IPS-20b (cell line): ENCODE measurements around the gene FAM131A.

Source experiments
- H3K27ac ChIP-seq: one replicate; pipeline ENCODE4 v1.5.1; 2013; ENCODE audit warnings: low read length
- H3K27me3 ChIP-seq: 2 replicates; pipeline ENCODE4 v1.6.1; 2013; ENCODE audit warnings: mild to moderate bottlenecking, low read length, inconsistent platforms; ENCODE audit not compliant: insufficient read depth
- H3K36me3 ChIP-seq: 2 replicates; pipeline ENCODE4 v1.6.1; 2013; ENCODE audit warnings: low read depth, mild to moderate bottlenecking, inconsistent platforms, low read length, moderate library complexity; ENCODE audit not compliant: insufficient read depth
- H3K4me1 ChIP-seq: 2 replicates; pipeline ENCODE4 v1.6.1; 2013; ENCODE audit warnings: mild to moderate bottlenecking, control low read depth, inconsistent platforms, low read length, moderate library complexity; ENCODE audit not compliant: insufficient read depth
- H3K4me3 ChIP-seq: 2 replicates; pipeline ENCODE4 v1.5.1; 2013; ENCODE audit warnings: mild to moderate bottlenecking, low read length, inconsistent platforms
- H3K9ac ChIP-seq: 2 replicates; pipeline ENCODE4 v1.6.1; 2013; ENCODE audit warnings: low read depth, mild to moderate bottlenecking, inconsistent platforms, low read length, moderate library complexity
- H3K9me3 ChIP-seq: 2 replicates; pipeline ENCODE4 v1.6.1; 2013; ENCODE audit warnings: mild to moderate bottlenecking, low read depth, low read length, inconsistent platforms; ENCODE audit not compliant: insufficient read depth

The FAM131A gene, protein sequence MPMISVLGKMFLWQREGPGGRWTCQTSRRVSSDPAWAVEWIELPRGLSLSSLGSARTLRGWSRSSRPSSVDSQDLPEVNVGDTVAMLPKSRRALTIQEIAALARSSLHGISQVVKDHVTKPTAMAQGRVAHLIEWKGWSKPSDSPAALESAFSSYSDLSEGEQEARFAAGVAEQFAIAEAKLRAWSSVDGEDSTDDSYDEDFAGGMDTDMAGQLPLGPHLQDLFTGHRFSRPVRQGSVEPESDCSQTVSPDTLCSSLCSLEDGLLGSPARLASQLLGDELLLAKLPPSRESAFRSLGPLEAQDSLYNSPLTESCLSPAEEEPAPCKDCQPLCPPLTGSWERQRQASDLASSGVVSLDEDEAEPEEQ

DNA sequence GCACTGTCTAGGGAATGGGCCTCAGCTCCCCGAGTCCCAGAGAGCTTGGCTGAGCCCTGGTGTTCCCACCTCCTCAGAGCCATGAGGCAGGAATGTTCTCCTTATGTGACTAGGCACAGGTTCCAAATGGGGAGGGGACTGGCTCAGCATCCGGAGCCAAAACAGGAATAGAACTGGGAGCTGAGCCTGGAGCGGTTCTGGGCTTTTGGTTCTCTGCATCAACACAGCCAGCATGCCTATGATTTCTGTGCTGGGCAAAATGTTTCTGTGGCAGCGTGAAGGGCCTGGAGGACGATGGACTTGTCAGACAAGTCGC, at the start of gene FAM131A:
FAM131A (plus strand) TSS at position 202 of the 316 bp plus-strand sequence; CDS start at position 233, 31 bp downstream.
- Histone ChIP-seq H3K4me1 (peaks cover 15% of the 10 kb centered on the region), H3K9ac (peak within 1 kb of the TSS; percentile 86), H3K27me3 (no peaks in the 10 kb centered on the region), H3K9me3 (no peaks in the 10 kb centered on the region), H3K36me3 (peaks cover 33% of the 10 kb centered on the region), H3K27ac (peak within 1 kb of the TSS; percentile 8), H3K4me3 (peak within 1 kb of the TSS; percentile 93)

DNA sequence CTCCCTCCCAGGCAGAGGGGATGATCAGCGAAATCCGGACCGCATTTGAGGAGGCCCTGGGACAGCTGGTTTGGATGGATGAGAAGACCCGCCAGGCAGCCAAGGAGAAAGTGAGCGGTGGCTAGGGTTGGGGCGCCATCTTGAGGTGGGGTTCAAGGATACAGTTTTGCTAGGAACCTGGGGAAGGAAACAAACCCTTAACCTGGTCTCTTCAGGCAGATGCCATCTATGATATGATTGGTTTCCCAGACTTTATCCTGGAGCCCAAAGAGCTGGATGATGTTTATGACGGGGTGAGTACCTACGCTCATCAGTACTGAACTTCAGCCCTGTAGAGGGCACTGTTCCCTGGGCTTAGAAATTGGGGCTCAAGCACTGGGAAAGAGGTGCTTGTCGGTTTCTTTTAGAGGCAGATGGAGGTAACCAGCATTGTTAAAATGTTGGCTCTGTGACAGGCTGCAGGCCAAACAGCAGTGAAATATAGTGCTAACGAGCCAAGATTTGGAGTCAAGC, 47.9 kb upstream of the FAM131A start:
- H3K9me3 ChIP-seq = no peaks in the 10 kb centered on the region
- H3K36me3 ChIP-seq = no peaks in the 10 kb centered on the region
- H3K27ac ChIP-seq = no peak overlapping the region
- H3K27me3 ChIP-seq = no peaks in the 10 kb centered on the region
- no peak overlapping the region for H3K9ac ChIP-seq
- no peak overlapping the region for H3K4me3 ChIP-seq
- no peaks in the 10 kb centered on the region for H3K4me1 ChIP-seq

DNA sequence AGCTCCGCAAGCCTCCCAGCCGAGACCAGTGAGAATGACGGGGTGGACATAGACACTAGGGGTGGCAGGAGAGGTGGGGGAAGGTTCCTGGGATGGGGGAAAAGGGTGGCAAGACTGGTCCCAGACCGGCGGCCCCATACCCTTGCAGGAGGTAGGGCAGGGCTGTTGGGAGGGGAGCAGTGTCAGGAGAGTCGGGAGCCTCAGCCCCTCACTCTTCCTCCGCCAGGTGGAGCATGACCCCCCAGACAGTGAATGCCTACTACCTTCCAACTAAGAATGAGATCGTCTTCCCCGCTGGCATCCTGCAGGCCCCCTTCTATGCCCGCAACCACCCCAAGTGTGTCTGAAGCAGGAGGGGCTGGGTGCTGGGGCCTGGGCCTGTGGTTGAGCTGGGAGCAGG, 47.1 kb upstream of the FAM131A start:
- H3K27ac ChIP-seq = no peak overlapping the region
- no peak overlapping the region for H3K9ac ChIP-seq
- H3K36me3 ChIP-seq = no peaks in the 10 kb centered on the region
- no peaks in the 10 kb centered on the region for H3K9me3 ChIP-seq
- H3K4me3 ChIP-seq = no peak overlapping the region
- H3K27me3 ChIP-seq = no peaks in the 10 kb centered on the region
- H3K4me1 ChIP-seq = no peaks in the 10 kb centered on the region

DNA sequence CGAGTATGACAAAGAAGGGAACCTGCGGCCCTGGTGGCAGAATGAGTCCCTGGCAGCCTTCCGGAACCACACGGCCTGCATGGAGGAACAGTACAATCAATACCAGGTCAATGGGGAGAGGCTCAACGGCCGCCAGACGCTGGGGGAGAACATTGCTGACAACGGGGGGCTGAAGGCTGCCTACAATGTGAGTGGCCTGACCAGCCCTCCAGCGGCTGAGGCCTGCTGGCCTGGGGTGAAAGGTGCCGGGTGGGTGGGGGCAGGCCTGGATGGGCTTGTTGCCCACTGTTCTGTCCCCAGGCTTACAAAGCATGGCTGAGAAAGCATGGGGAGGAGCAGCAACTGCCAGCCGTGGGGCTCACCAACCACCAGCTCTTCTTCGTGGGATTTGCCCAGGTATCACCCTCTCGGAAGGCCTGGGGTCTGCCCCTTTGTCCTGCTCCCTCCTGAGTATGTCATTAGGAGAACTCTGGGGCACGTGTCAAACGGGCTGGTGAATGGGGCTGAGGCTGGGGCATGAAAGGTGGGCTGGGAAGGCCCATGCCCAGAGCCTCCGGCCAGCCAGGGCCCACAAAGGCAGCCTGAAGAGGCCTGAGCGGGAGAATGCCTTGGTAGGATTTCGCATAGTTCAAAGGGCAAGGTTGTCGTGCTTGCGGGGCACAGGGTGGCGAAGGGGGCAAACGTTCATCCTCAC, 46.2 kb upstream of the FAM131A start:
- Histone ChIP-seq H3K4me3 (no peak overlapping the region), H3K27me3 (no peaks in the 10 kb centered on the region), H3K36me3 (no peaks in the 10 kb centered on the region), H3K4me1 (no peaks in the 10 kb centered on the region), H3K27ac (no peak overlapping the region), H3K9me3 (no peaks in the 10 kb centered on the region), H3K9ac (no peak overlapping the region)

DNA sequence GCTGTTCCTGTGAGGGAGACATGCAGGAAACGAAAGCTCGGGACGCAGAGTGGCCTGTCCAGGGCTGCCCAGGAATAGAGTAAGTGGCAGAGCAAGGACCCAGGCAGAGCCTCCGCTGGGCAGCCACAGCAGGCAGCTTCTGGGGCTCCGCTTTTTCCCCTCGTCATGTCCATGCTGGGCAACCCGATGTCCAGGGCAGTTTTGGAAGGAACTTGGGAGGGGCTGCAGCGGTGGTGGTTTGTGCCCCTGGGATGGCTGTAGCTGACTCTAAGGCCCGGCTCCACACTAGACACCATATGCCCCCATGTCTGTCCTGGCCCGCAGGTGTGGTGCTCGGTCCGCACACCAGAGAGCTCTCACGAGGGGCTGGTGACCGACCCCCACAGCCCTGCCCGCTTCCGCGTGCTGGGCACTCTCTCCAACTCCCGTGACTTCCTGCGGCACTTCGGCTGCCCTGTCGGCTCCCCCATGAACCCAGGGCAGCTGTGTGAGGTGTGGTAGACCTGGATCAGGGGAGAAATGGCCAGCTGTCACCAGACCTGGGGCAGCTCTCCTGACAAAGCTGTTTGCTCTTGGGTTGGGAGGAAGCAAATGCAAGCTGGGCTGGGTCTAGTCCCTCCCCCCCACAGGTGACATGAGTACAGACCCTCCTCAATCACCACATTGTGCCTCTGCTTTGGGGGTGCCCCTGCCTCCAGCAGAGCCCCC, 45.5 kb upstream of the FAM131A start:
- no peak overlapping the region for H3K9ac ChIP-seq
- H3K4me3 ChIP-seq = no peak overlapping the region
- H3K27me3 ChIP-seq = no peaks in the 10 kb centered on the region
- H3K36me3 ChIP-seq = no peaks in the 10 kb centered on the region
- no peaks in the 10 kb centered on the region for H3K9me3 ChIP-seq
- H3K27ac ChIP-seq = no peak overlapping the region
- no peaks in the 10 kb centered on the region for H3K4me1 ChIP-seq

DNA sequence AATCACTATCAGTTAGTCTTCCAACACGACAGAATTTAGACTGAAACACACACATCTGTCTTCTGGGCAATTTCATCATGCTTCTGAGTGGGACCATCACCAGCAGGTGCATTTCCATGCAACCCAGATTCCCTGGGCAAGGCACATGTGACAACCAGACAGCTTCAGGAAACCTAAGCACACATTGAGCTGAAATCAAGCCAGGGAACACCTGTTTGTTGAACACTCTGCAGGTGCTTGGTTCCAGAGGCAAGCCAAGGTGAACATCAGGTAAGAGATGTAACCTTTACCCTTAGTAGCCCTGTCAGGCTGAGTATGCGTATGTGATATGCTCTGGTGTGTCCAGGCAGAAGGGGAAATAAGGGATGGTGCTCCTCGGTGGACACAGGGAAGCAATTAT, 41.6 kb upstream of the FAM131A start:
- Histone ChIP-seq H3K27ac (no peak overlapping the region), H3K4me3 (no peak overlapping the region), H3K27me3 (no peaks in the 10 kb centered on the region), H3K4me1 (no peaks in the 10 kb centered on the region), H3K9ac (no peak overlapping the region), H3K36me3 (peaks cover 9% of the 10 kb centered on the region), H3K9me3 (no peaks in the 10 kb centered on the region)

DNA sequence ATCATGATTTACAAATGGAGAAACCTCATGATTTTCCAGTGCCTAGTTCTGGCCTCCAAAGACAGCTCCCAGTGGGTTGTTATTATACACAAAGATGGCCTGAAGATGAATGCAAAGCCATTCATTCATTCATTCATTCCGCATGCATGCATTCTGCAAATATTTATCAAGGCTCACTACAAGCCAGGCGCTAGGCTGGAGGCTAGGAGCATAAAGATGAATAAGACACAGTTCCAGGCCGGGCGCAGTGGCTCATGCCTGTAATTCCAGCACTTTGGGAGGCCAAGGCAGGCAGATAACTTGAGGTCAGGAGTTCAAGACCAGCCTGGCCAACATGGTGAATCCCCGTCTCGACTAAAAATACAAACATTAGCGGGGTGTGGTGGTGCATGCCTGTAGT, 40.8 kb upstream of the FAM131A start:
- Histone ChIP-seq H3K9me3 (no peaks in the 10 kb centered on the region), H3K4me1 (no peaks in the 10 kb centered on the region), H3K4me3 (no peak overlapping the region), H3K27me3 (no peaks in the 10 kb centered on the region), H3K9ac (no peak overlapping the region), H3K36me3 (peaks cover 17% of the 10 kb centered on the region), H3K27ac (no peak overlapping the region)

DNA sequence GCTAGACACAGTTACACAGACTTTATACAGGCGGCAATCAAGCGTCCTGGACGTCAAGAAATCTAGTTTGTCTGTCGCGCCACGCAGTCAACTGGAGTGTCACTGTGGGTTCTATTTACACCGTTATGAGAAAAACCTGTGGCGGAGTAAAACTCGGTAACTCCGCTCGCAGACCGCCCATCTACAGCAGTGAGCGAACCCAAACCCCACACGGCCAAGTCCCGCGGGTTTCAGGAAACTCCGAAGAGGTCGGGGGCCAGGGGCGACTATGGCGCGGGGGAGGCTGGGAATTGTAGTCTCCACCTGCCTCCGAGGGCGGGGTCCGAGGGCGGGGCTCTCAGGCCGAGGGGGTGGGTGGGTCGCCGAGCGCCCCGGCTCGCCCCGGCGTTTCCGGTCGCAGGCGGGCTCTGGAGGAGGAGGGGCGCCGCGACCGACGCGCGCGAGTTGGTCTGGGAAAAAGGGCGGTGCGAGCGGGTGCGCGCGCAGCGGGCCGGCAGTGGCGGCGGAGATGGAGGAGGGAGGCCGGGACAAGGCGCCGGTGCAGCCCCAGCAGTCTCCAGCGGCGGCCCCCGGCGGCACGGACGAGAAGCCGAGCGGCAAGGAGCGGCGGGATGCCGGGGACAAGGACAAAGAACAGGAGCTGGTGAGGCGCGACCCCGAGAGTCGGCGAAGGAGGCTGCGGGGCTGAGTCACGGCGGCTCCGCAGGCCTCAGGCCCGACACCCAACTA, 38.5 kb upstream of the FAM131A start, which contains the start of gene PSMD2:
PSMD2 (plus strand) TSS at position 483 of the 729 bp plus-strand sequence; CDS start at position 509, 26 bp downstream.
- Histone ChIP-seq H3K36me3 (peaks cover 41% of the 10 kb centered on the region), H3K27me3 (no peaks in the 10 kb centered on the region), H3K9ac (peak within 1 kb of the TSS; percentile 94), H3K27ac (peak within 1 kb of the TSS; percentile 30), H3K9me3 (no peaks in the 10 kb centered on the region), H3K4me3 (peak within 1 kb of the TSS; percentile 96), H3K4me1 (no peaks in the 10 kb centered on the region)

DNA sequence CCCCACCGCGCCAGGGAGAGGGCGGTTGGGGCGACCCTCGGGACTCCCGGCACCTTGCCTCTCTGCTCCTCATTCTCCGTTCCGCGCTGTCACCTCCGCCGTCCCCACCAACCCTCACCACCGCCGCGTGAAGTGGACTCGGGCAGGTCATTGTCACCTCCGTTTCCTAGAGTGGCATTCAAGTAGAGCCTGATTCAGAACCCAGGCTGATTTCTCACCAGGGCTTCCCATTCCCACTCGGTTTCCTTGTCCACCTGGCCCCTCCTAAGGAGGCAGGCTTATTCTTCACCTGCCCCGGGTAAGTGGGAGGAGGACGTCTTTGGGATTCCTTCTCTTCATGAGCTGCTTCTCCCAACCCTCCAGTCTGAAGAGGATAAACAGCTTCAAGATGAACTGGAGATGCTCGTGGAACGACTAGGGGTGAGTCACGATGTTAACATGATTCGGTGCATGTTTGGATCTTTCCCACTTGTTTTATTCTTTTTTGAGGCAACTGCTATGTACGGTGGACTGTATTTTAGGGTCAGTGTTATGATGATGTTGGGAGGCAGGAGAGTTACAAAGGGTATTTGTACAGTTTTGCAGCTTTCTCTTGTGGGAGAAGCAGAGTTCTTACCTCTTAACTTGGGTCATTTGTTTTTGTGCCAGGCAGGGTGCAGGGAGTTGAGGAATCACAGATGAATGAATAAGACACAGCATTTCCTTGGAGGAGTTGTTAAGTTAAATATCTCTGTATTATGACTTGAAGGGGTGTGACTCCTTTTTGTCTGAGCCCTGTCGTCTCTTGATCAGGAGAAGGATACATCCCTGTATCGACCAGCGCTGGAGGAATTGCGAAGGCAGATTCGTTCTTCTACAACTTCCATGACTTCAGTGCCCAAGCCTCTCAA, 37.7 kb upstream of the FAM131A start:
- Histone ChIP-seq H3K4me3 (peak overlapping the region; percentile 96), H3K9ac (peak overlapping the region; percentile 94), H3K27me3 (no peaks in the 10 kb centered on the region), H3K4me1 (no peaks in the 10 kb centered on the region), H3K36me3 (peaks cover 49% of the 10 kb centered on the region), H3K9me3 (no peaks in the 10 kb centered on the region), H3K27ac (peak overlapping the region; percentile 30)

DNA sequence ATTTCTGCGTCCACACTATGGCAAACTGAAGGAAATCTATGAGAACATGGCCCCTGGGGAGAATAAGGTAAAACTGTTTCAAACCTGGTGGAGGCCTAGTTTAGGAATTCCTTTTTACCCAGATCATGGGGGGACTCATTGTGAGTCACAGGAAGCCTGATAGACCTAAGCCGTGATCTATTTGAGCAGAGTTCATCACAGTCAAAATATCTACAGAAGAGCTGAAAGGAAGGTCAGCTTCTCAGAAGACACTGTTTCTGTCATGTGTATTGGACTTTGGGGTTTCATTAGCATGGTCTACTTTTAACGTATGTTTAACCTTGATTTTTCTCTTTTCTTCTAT, 37.1 kb upstream of the FAM131A start:
- H3K4me3 ChIP-seq = peak overlapping the region; percentile 96
- no peaks in the 10 kb centered on the region for H3K27me3 ChIP-seq
- H3K9ac ChIP-seq = peak overlapping the region; percentile 94; the same call in 1 of the 2 replicates
- no peaks in the 10 kb centered on the region for H3K4me1 ChIP-seq
- no peaks in the 10 kb centered on the region for H3K9me3 ChIP-seq
- peaks cover 55% of the 10 kb centered on the region for H3K36me3 ChIP-seq
- H3K27ac ChIP-seq = no peak overlapping the region
